ENCODE measurements around the gene NUDT3. TPM values are rescaled to one million over a fixed set of nuclear protein-coding genes. Genes with fewer than 3 reads are reported as not detected.
A peak's percentile ranks its signal among the peaks of the same experiment; 100 is the strongest.

Gene NUDT3
- total RNA-seq, 1 donor from 2014 or later, result 50.1 TPM

- peaks cover 85% of the 10 kb centered on the region for H3K4me1 ChIP-seq
- DNase-seq, result peak; percentile 28
- H3K9me3 ChIP-seq (replicated peaks), result no peaks in the 10 kb centered on the region
- no peaks in the 10 kb centered on the region for H3K36me3 ChIP-seq
- no peaks in the 10 kb centered on the region for H3K27me3 ChIP-seq (ENCODE audit: low read depth)
- TF ChIP-seq CTCF (IDR thresholded peaks at IDR 0.05; ENCODE audit: borderline replicate concordance), result no peak
- H3K27ac ChIP-seq (replicated peaks), result peak overlapping the region; percentile 62
- no peak overlapping the region for H3K4me3 ChIP-seq
- intact Hi-C loops (cut with micrococcal nuclease), result no loop called here
Measured at GRCh38 chr6:34305982-34306708, 86.3 kb downstream of the NUDT3 start.

- H3K4me3 ChIP-seq, result no peak overlapping the region
- H3K9me3 ChIP-seq (replicated peaks), result no peaks in the 10 kb centered on the region
- no peaks in the 10 kb centered on the region for H3K36me3 ChIP-seq
- H3K27me3 ChIP-seq (ENCODE audit: low read depth), result no peaks in the 10 kb centered on the region
- TF ChIP-seq CTCF (IDR thresholded peaks at IDR 0.05; ENCODE audit: borderline replicate concordance), result no peak
- DNase-seq, result no peak
- intact Hi-C loops (cut with micrococcal nuclease), result no loop called here
- peak overlapping the region; percentile 62 for H3K27ac ChIP-seq (replicated peaks)
- H3K4me1 ChIP-seq, result peaks cover 89% of the 10 kb centered on the region
Measured at GRCh38 chr6:34305497-34305896, 87.0 kb downstream of the NUDT3 start.

GRCh38 chr6:34304164-34304563 lies 88.3 kb downstream of the NUDT3 start:
- no peak for DNase-seq
- Histone ChIP-seq H3K9me3 (replicated peaks) (no peaks in the 10 kb centered on the region), H3K4me1 (peaks cover 99% of the 10 kb centered on the region), H3K27me3 (ENCODE audit: low read depth) (no peaks in the 10 kb centered on the region), H3K4me3 (no peak overlapping the region), H3K27ac (replicated peaks) (peak overlapping the region; percentile 43), H3K36me3 (no peaks in the 10 kb centered on the region)
- no peak for TF ChIP-seq CTCF (IDR thresholded peaks at IDR 0.05; ENCODE audit: borderline replicate concordance)
- intact Hi-C loops (cut with micrococcal nuclease), result no loop called here

GRCh38 chr6:34302929-34303328 lies 89.5 kb downstream of the NUDT3 start:
- DNase-seq, result no peak
- Histone ChIP-seq H3K9me3 (replicated peaks) (no peaks in the 10 kb centered on the region), H3K27me3 (ENCODE audit: low read depth) (no peaks in the 10 kb centered on the region), H3K27ac (replicated peaks) (peak overlapping the region; percentile 73), H3K36me3 (no peaks in the 10 kb centered on the region), H3K4me1 (peaks cover 99% of the 10 kb centered on the region), H3K4me3 (no peak overlapping the region)
- TF ChIP-seq CTCF (IDR thresholded peaks at IDR 0.05; ENCODE audit: borderline replicate concordance), result no peak
- intact Hi-C loops (cut with micrococcal nuclease), result no loop called here

- Histone ChIP-seq H3K36me3 (no peaks in the 10 kb centered on the region), H3K4me1 (peaks cover 95% of the 10 kb centered on the region), H3K27me3 (ENCODE audit: low read depth) (no peaks in the 10 kb centered on the region), H3K9me3 (replicated peaks) (no peaks in the 10 kb centered on the region), H3K27ac (replicated peaks) (peak overlapping the region; percentile 73), H3K4me3 (no peak overlapping the region)
- intact Hi-C loops (cut with micrococcal nuclease), result no loop called here
- TF ChIP-seq CTCF (IDR thresholded peaks at IDR 0.05; ENCODE audit: borderline replicate concordance), result no peak
- peak; percentile 66 for DNase-seq
Measured at GRCh38 chr6:34301408-34301807, 91.1 kb downstream of the NUDT3 start.

Data from left ventricle myocardium inferior (tissue), 1 donor.